LNCAP (cell line): ENCODE measurements around the gene MED26.

Experiments used
- CTCF ChIP-seq: fragments of 450-650 bp; IDR thresholded peaks from 2 replicates; pipeline ENCODE4 v1.5.1; 2017; ENCODE audit warnings: mild to moderate bottlenecking

The MED26 gene

GRCh38 chr19:16531380-16531669 is 96.7 kb downstream of the MED26 start:
- no peak for TF ChIP-seq CTCF

- no peak for TF ChIP-seq CTCF
These were observed 97.2 kb downstream of the MED26 start for GRCh38 chr19:16530540-16531379.

DNA sequence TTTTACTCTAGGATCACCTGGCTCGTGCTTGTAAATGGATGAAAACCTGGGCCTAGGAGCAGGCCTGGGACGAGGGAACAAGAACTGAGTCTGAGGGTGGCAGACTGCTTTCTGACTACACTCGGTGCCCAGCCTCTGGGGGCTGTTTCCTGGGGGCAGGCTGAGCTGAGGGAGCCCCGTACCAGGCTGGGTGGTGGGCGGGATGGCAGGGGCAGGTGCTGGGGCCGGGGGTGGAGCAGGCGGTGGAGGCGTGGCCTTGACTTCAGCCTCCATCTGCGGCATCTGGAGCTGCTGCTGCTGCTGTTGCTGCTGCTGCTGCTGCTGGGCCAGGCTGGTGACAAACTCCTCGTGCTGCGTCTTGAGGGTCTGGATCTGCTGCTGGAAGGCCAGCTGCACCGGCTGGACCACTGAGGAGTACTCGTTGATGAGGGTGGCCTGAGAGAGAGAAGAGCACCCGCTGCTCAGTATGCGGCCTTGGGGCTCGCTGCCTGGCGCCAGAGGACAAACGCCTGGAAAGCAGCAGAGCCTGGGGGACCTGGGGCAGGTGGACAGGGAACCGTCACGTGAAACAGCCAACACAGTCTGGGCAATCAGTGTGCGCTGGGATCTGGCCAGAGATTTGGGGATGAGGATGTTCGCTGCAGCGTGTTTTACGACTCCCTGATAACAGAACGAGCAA is 98.4 kb downstream of the MED26 start:
- no peak for TF ChIP-seq CTCF

DNA sequence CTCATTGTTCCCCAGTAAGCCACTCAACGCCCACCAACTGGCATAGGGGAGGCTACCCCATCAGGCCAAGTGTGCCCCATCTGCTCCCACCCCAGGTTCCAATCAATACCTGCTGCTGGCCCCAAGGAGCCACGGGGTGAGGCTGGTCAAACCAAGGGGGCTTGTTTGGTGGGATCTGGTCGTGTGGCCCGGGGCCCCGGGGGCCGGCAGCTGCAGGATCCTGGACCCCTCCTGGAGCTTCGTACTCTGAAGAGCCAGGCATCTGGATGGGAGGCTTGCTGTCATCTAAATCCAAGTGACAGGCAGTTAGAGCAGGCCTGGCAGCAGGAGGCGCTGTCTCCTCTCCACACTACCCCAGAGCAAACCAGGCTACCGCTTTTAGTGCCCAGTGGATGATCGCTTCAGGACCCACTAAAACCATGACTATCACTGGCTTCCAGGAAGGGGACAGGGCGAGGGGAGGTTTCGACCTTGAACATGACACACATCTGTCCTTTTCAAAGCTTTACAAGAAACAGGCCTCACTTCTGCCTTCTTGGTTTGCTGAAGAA is 100.0 kb downstream of the MED26 start:
- peak; percentile 66 for TF ChIP-seq CTCF

DNA sequence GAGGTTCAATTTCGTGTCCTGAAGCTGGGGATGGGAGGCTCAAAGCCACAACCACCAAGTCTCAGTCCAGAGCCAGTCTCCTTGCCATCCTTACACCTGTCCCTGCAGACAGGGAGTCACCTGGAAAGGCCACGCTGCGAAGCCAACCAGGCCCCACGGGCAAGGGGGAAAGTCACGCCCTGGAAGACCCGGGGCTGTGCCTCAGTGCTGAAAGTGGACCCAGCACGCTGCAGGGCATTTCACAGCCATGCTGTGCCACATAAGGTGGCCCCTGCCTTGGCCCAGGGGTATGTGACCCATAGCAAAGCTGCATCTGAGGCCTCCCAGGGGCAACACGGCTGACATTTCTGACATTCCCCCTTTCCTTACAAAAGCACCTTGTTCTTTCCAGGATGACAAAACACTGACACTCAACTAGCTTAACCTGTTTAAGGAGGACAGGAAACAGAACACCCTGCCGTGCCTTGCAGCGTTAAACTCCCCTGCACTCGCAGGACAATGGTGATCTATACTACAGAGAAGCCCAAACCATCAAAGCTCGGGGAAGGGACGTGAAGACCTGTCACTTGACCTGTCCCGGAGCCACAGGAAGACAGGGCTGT is 100.6 kb downstream of the MED26 start:
- TF ChIP-seq CTCF = no peak

- no peak for TF ChIP-seq CTCF
These were observed 102.1 kb downstream of the MED26 start for GRCh38 chr19:16525751-16526481.
